H7 (cell line): ENCODE results near the gene NDRG3. TPM values are rescaled to one million over a fixed set of nuclear protein-coding genes. Genes with fewer than 3 reads are reported as not detected.

Experiments
- DNase-seq: peaks from one replicate; pipeline ENCODE4 v3.0.0; 2012
- H3K27me3 ChIP-seq: 2 replicates; pipeline ENCODE4 v1.6.0; 2011; ENCODE audit warnings: mild to moderate bottlenecking, low read length; ENCODE audit not compliant: control insufficient read depth, insufficient read depth
- H3K36me3 ChIP-seq: replicated peaks from 2 replicates; pipeline ENCODE4 v1.5.1; 2011; ENCODE audit warnings: low read length; ENCODE audit not compliant: control insufficient read depth, insufficient read depth
- H3K4me3 ChIP-seq: 2 replicates; pipeline ENCODE4 v1.5.1; 2011; ENCODE audit warnings: low read depth, mild to moderate bottlenecking, control low read depth, low read length, moderate library complexity; ENCODE audit not compliant: insufficient read depth
- total RNA-seq: library from RNA; depleted of rRNA; stranded (reverse); fragments of >200 nt; shearing (Covaris generic); gene quantifications from 2 replicates; pipeline ENCODE4 v1.2.3, GENCODE V29; 2014; rRNA removed

The NDRG3 gene
- 23.2 and 24.1 TPM in 2 replicates for total RNA-seq

DNA sequence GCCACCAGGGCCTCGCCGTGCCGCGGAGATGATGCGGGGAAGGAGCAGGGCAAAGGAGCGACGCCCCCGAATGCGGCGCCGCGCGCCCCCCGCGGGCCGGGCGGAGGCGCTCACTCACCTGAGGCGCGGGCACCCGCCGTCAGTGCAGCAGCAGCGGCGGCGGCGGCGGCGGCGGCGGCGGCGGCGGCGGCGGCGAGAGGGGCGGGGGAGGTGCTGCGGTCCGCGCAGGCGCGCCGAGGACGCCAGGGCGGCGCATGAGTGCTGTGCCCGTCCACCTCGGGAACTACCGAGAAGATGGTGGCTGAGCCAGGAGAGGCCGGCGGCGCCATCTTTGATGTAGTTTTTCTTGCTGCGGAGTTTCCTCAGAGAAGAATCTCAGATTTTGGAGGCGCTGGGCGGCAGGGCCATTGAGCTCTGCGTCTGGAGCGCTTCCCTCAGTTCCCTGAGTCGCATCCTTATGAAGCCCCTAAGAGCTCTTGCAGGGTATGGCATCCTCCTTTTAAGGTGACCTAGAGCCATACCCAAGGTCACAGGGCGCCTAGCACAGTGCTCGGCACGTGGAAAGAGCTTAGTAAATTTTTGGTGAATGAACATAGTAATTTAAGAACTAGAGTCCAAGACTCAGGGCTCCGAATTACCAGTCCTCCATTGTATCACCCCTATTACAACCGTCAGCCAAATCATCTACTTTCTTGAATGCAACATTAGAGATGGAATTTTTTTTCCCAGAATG is at the start of gene NDRG3:
TSS of gene NDRG3 (minus strand) at position 164 of the 733 bp plus-strand sequence. CDS start 24,355 bp downstream, outside the sequence.
- H3K36me3 ChIP-seq, result no peaks in the 10 kb centered on the region; the same call in 1 of the 2 replicates
- DNase-seq, result peak; percentile 98
- peak within 1 kb of the TSS; percentile 82 for H3K4me3 ChIP-seq
- no peaks in the 10 kb centered on the region for H3K27me3 ChIP-seq

DNA sequence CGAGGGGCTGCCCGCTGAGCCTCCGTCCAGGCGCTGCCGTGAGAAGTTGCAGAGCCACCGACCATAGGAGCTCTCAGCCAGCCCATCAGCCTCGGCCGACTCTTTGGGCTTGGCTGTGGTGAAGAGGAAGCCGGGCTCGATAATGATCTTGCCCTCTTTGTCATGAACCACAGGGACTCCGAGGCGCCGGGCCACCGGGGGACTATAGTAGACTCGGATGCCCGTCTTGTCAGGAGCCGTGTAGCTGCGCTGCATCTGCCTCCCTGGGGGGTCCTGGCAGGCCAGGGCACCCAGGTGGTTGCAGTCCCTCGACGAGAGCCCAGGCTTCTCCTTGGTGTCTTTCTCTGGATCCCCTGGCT is 48.2 kb upstream of the NDRG3 start:
- no peak for DNase-seq
- Histone ChIP-seq H3K36me3 (peaks cover 30% of the 10 kb centered on the region), H3K27me3 (no peaks in the 10 kb centered on the region), H3K4me3 (no peak overlapping the region)

- no peaks in the 10 kb centered on the region for H3K27me3 ChIP-seq
- peaks cover 30% of the 10 kb centered on the region for H3K36me3 ChIP-seq
- H3K4me3 ChIP-seq, result no peak overlapping the region
- peak; percentile 36 for DNase-seq
Measured at GRCh38 chr20:36793294-36794115, 47.6 kb upstream of the NDRG3 start.

DNA sequence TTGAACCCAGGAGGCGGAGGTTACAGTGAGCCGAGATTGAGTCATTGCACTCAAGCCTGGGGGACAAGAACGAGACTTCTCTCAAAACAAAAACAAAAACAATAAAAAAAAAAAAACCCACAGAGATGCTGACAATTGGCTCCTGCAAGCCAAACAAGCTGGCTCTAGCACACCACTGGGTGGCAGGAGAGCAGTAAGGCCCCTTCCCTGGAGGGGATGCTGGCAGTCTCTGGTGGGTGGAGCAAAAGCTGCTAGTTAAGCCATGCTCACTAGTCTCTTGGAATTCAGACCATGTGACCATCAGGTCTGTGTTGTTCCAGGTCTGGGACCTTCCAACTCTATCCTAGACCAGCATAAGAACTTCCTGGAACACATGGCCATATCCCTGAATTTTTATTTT is 46.5 kb upstream of the NDRG3 start:
- Histone ChIP-seq H3K27me3 (no peaks in the 10 kb centered on the region), H3K36me3 (peaks cover 24% of the 10 kb centered on the region), H3K4me3 (no peak overlapping the region)
- peak; percentile 90 for DNase-seq

- no peak for DNase-seq
Measured at GRCh38 chr20:36791862-36792261, 46.0 kb upstream of the NDRG3 start.

DNA sequence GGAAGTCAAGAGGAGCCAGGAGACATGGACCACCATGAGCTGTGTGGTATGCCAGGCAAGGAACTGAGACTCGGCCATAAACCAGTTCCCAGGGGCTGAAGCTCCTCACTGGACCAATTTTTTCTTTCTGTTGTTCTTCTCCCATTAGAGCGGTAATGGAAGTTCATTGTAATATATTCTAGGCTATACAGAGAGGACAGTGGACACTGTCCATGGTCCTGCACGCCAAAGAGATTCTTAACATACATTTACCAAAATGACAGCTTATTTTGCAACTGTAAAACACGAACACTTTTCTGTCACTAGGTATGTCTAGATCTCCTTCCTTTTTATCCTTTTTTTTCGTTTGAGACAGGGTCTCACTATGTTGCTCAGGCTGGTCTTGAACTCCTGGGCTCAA is 40.8 kb upstream of the NDRG3 start:
- H3K27me3 ChIP-seq, result no peaks in the 10 kb centered on the region
- DNase-seq, result no peak
- peaks cover 11% of the 10 kb centered on the region for H3K36me3 ChIP-seq
- no peak overlapping the region for H3K4me3 ChIP-seq

More at GRCh38 chr20:36791862-36792261, 46.0 kb upstream of the NDRG3 start:
- Histone ChIP-seq H3K27me3 (no peaks in the 10 kb centered on the region), H3K4me3 (no peak overlapping the region), H3K36me3 (peaks cover 18% of the 10 kb centered on the region)

DNA sequence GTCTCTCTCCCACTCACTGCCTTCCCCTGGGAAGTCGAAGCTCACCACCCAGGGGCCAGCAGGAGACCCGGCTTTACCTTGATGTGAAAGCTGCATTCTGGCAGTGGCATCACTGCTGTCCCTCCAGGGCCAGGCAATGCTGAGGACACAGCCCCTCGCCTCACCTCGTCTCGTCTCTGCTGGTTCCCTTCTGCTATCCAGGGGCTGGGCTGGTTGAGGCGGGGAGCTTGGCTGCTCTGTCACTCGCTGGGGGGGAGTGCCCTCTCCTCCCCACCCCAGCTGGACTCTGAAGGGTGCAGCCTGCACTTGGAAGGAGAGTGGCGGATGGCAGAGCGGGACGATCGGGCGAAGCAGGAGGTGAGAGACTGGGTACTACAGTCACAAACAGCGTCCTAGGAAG is 40.4 kb upstream of the NDRG3 start:
- Histone ChIP-seq H3K4me3 (no peak overlapping the region), H3K27me3 (no peaks in the 10 kb centered on the region), H3K36me3 (peaks cover 10% of the 10 kb centered on the region)
- peak; percentile 22 for DNase-seq

- DNase-seq, result no peak
- Histone ChIP-seq H3K27me3 (no peaks in the 10 kb centered on the region), H3K36me3 (peaks cover 10% of the 10 kb centered on the region), H3K4me3 (no peak overlapping the region)
Measured at GRCh38 chr20:36785308-36785707, 39.4 kb upstream of the NDRG3 start.

DNA sequence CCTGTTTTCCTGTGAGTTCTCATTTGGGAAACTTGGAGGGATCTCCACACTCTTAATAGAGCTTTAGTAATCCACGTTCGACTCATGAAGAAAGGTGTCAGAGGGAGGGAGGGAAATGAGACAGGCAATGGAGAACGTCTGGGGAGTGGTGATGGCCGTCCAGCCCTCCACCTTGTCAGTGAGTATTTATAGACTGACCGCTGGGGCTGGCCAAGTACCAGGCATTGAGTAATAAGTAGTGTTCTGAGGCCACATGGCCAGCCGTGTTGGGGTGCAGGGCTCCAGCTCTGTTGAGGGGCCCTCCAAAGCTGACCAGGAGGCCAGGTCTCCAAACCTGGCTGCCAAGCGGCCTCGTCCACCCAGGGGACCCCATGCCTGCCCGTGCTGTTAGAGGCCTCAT is 39.0 kb upstream of the NDRG3 start:
- no peaks in the 10 kb centered on the region for H3K27me3 ChIP-seq
- DNase-seq, result peak; percentile 22
- peaks cover 10% of the 10 kb centered on the region for H3K36me3 ChIP-seq
- H3K4me3 ChIP-seq, result no peak overlapping the region

DNA sequence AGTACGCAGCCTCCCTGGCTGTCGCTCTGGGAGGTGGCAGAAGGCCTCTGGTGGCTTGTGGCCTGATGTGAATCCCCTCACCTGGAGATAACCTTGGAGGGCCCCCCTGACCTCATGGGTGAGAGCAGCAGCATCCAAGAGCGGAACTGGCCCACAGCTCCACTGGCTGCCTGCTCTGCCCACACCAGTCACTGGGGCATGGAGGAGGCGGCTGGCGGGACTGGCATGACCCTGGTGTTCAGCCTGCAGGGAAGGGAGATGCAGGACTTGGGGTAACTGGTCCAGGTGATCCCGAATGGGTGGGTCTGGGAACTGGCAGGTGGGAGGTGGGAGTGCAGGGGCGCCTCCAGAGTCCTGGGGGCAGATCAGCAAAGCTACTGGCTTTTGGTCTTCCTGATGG is 38.2 kb upstream of the NDRG3 start:
- H3K27me3 ChIP-seq, result no peaks in the 10 kb centered on the region
- DNase-seq, result peak; percentile 29

DNA sequence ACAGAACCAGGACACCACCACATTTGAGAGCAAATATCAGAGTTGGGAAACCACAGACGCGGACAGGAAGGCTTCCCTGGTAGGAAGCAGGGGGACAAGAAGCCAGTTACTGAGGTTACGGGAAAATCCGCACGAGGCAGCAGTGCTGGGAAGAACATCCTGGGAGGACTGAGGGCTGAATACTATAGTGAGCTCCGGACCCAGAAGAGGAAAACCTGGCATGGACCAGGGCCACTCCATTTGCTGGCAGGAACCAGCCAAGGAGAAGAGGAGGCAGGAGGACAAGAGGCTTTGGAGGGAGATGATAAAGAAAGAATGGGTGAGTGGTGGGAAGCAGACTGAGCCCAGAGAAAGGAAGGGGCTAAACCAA is 33.8 kb upstream of the NDRG3 start:
- Histone ChIP-seq H3K27me3 (no peaks in the 10 kb centered on the region), H3K4me3 (no peak overlapping the region), H3K36me3 (peaks cover under 1% of the 10 kb centered on the region)
- peak; percentile 81 for DNase-seq

More for the DNA sequence above, 38.2 kb upstream of the NDRG3 start:
- Histone ChIP-seq H3K36me3 (peaks cover 10% of the 10 kb centered on the region), H3K4me3 (no peak overlapping the region)

- Histone ChIP-seq H3K4me3 (no peak overlapping the region), H3K27me3 (no peaks in the 10 kb centered on the region), H3K36me3 (no peaks in the 10 kb centered on the region)
- no peak for DNase-seq
Measured at GRCh38 chr20:36778831-36779655, 33.2 kb upstream of the NDRG3 start.

GRCh38 chr20:36777576-36777975 is 31.7 kb upstream of the NDRG3 start:
- Histone ChIP-seq H3K36me3 (no peaks in the 10 kb centered on the region), H3K27me3 (no peaks in the 10 kb centered on the region)

GRCh38 chr20:36777167-36777566 is 31.3 kb upstream of the NDRG3 start:
- Histone ChIP-seq H3K27me3 (no peaks in the 10 kb centered on the region), H3K36me3 (no peaks in the 10 kb centered on the region), H3K4me3 (no peak overlapping the region)
- peak; percentile 36 for DNase-seq

More at GRCh38 chr20:36777576-36777975, 31.7 kb upstream of the NDRG3 start:
- peak; percentile 20 for DNase-seq
- H3K4me3 ChIP-seq, result no peak overlapping the region
